ENCODE data around the gene PLET1.

The PLET1 gene

DNA sequence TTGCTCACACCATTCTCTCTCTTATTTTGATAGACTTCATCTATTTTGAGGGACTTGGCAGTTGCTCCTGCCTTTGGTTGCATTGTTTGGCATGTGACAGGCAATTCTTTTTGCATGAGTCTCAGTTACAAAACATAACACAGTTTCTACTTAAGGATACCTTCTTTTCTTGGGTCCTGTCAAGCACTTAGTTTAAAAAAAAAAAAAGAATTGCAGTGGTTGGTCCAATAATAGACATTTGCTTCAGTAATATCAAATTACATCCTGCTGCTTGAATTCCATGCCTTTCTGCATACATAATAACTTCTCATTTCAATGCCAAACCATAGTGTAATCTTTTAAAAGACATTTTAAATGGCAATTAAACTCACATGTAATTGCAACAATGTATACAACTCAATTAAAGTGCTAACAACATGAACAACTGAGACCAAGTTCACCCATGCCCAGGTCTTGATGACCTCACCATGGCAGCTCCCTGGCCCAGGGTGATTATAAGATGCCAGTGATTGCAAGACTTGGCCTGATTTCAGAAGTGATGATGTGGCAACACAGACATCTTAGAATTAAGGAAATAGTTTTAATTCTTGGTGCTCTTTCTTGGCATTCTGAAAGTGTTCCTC lies 32.2 kb upstream of the PLET1 start:
- peaks cover 7% of the 10 kb centered on the region for H3K27me3 Mint-ChIP-seq
- H3K36me3 Mint-ChIP-seq (ENCODE audit: low read depth): no peaks in the 10 kb centered on the region
- H3K4me3 Mint-ChIP-seq: no peak overlapping the region
- H3K9me3 Mint-ChIP-seq: peaks cover 8% of the 10 kb centered on the region
- H3K27ac Mint-ChIP-seq: no peak overlapping the region
- intact Hi-C loops (cut with micrococcal nuclease): loop anchor here (5.0 kb wide), 1 partner anchor 159 kb away; no protein-coding TSS in a partner anchor
- H3K4me1 Mint-ChIP-seq (ENCODE audit: low read depth): peaks cover 22% of the 10 kb centered on the region

DNA sequence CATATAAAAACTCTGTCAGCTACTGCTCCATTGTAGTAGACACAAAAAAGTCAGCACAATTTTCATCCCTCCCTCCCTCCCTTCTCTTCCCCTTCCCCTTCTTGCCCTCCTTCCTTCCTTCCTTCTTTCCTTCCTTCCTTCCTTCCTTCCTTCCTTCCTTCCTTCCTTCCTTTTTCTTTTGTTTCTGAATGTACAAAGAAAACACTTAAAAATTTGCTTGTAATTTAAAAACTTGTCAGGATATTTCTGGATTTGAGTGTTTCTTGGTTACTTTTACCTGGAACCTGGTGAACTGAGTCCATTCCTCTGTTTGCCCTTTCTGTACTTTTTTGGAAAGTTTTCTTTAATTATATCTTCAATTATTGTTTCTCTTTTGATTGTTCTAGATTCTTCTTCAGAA lies 31.5 kb upstream of the PLET1 start:
- Mint-ChIP-seq H3K36me3 (ENCODE audit: low read depth) (no peaks in the 10 kb centered on the region), H3K4me3 (no peak overlapping the region), H3K27me3 (peaks cover 7% of the 10 kb centered on the region), H3K9me3 (peaks cover 8% of the 10 kb centered on the region), H3K27ac (no peak overlapping the region), H3K4me1 (ENCODE audit: low read depth) (peaks cover 22% of the 10 kb centered on the region)
- intact Hi-C loops (cut with micrococcal nuclease): loop anchor here (5.0 kb wide), 1 partner anchor 160 kb away; no protein-coding TSS in a partner anchor

DNA sequence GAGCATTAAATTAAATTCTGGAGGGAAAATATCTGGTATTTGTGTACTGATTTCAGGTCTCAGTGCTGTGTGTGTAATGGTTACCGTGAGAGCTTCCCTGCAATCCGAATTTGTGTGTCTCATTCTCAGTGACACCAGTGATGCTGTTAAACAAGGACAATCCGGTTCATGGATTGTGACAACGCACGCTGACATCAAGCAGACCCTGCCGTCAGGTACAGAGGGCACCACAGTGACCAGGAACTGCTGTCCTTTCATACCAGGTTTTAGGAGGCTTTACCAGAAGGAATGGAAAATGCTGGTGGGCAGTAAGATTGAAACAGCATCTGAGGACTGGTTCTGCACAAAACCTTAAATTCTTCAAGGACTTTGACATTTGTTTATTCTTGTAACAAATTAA lies 30.5 kb upstream of the PLET1 start:
- H3K9me3 Mint-ChIP-seq: peaks cover 8% of the 10 kb centered on the region

DNA sequence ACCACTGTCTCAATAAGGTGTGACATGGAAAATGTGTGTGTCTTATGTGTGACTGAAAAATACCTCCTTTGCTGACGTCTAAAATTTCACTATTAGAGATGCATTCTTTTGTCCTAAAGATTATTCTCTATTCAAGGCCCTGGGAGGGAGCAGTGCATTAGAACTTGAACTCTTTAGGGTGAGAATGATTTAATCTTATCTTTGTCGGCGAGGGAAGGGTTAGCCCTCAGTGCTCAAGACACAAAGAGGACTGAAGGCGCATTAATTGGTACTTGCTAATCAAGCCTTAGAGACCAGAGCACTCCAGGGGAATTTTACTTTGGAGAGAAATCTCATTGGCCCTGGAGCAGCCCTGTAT lies 29.8 kb upstream of the PLET1 start:
- H3K9me3 Mint-ChIP-seq: peaks cover 8% of the 10 kb centered on the region
- H3K4me3 Mint-ChIP-seq: peak overlapping the region; percentile 67
- no peaks in the 10 kb centered on the region for H3K36me3 Mint-ChIP-seq (ENCODE audit: low read depth)
- intact Hi-C loops (cut with micrococcal nuclease): loop anchor here (1.0 to 5.0 kb wide), 2 partner anchors 162 to 265 kb away; no protein-coding TSS in a partner anchor
- peaks cover 7% of the 10 kb centered on the region for H3K27me3 Mint-ChIP-seq
- H3K4me1 Mint-ChIP-seq (ENCODE audit: low read depth): peaks cover 26% of the 10 kb centered on the region
- H3K27ac Mint-ChIP-seq: no peak overlapping the region

More for the DNA sequence above, 30.5 kb upstream of the PLET1 start:
- H3K36me3 Mint-ChIP-seq (ENCODE audit: low read depth): no peaks in the 10 kb centered on the region
- intact Hi-C loops (cut with micrococcal nuclease): loop anchor here (5.0 kb wide), 1 partner anchor 161 kb away; no protein-coding TSS in a partner anchor
- no peak overlapping the region for H3K4me3 Mint-ChIP-seq
- H3K27me3 Mint-ChIP-seq: peaks cover 7% of the 10 kb centered on the region
- no peak overlapping the region for H3K27ac Mint-ChIP-seq
- H3K4me1 Mint-ChIP-seq (ENCODE audit: low read depth): peaks cover 22% of the 10 kb centered on the region

DNA sequence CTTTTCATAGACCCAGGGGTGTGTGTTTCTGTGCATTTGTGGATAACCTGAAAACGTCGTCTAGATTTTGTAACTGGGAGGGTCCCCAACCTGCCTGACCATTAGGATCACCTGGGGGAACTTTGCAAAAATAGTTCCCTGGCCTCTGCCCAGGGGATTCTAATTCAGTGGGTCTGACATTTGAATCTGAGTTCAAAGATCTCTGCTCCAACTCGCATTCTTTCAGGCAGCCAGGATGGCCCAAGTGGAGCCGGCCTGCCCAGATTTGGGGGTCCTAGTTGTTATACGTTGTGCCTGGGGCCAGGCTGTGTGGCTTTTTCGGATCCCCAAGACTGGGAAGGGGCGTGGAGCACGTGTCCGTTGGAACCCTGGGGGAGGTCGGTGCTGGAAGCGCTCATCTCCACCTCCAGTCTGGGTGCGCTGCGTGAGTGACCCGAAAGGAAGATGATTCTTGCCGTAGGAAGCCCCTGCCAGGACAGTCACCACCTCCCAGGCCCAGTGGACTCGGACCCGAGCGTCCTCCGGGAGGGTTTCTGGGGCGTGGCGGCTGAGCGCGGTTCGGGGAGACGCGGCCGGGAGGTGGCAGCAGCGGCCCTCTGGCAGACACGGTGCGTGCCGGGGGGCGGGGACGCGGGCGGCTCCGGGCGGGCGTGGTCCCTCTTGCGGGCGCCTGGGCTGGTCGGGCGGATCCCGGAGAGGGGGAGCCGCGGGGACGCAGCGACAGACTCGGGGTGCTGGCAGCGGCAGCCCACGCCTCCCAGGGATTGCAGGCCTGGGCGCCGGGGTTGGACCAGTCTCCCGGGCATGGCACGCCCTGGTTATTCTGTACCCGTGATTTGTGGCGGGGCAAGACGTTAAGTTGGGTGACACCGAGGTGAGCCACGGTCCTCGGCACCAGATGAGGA lies 29.2 kb upstream of the PLET1 start:
- H3K4me3 Mint-ChIP-seq: peak overlapping the region; percentile 67
- H3K4me1 Mint-ChIP-seq (ENCODE audit: low read depth): peaks cover 25% of the 10 kb centered on the region
- H3K27me3 Mint-ChIP-seq: peaks cover 7% of the 10 kb centered on the region
- H3K9me3 Mint-ChIP-seq: peaks cover 8% of the 10 kb centered on the region
- no peaks in the 10 kb centered on the region for H3K36me3 Mint-ChIP-seq (ENCODE audit: low read depth)
- H3K27ac Mint-ChIP-seq: peak overlapping the region; percentile 62
- intact Hi-C loops (cut with micrococcal nuclease): loop anchor here (1.0 to 5.0 kb wide), 3 partner anchors 162 to 999 kb away; no protein-coding TSS in a partner anchor

DNA sequence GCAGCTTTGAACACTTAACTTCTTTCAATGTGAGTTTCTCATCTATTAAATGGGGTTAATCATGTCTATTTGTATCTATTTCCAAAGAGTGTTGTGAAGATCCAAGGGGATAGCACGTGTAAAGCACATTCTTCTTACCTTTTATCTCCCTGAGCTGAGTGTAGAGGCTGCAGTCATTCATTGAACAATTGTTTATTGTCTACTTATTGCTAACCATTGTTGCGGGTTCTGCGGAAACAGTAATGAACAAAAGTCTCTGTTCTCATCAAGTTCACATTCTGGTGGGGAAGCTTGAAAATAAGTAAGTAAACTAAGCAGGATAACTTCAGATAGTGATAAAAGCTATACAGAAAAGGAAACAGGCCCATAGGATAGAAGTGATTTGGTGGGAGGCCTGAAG lies 27.4 kb upstream of the PLET1 start:
- Mint-ChIP-seq H3K9me3 (peaks cover 8% of the 10 kb centered on the region), H3K27me3 (peaks cover 7% of the 10 kb centered on the region), H3K27ac (no peak overlapping the region), H3K4me3 (no peak overlapping the region), H3K4me1 (ENCODE audit: low read depth) (peaks cover 20% of the 10 kb centered on the region), H3K36me3 (ENCODE audit: low read depth) (no peaks in the 10 kb centered on the region)
- intact Hi-C loops (cut with micrococcal nuclease): loop anchor here (2.0 kb wide), 1 partner anchor 1001 kb away; no protein-coding TSS in a partner anchor

DNA sequence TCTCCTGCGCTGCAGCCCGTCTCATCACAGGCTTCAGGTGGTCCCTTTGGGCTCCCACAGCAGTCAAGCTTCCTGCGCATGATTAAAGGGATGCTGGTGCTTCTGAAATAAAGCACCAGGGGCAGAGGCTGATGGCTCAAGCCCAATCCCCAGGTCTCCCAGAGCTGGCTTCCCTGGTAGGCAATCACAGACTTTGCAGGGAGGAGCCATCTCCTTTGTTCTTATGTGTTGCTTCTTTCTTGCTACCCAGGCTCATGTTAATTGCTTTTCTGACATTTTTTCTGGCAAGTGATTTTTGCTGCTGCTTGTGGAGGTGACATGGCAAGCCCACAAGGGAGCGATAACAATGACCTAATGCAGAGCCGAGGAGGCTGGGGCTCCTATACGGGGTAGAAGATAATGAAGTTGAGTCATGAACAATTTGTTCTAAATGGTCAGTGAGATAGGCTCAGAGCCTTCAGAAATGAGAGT lies 25.2 kb upstream of the PLET1 start:
- H3K27me3 Mint-ChIP-seq: peaks cover 7% of the 10 kb centered on the region
- no peak overlapping the region for H3K4me3 Mint-ChIP-seq
- H3K9me3 Mint-ChIP-seq: no peaks in the 10 kb centered on the region
- H3K36me3 Mint-ChIP-seq (ENCODE audit: low read depth): no peaks in the 10 kb centered on the region
- intact Hi-C loops (cut with micrococcal nuclease): no loop called here
- no peak overlapping the region for H3K27ac Mint-ChIP-seq
- H3K4me1 Mint-ChIP-seq (ENCODE audit: low read depth): peaks cover 34% of the 10 kb centered on the region

DNA sequence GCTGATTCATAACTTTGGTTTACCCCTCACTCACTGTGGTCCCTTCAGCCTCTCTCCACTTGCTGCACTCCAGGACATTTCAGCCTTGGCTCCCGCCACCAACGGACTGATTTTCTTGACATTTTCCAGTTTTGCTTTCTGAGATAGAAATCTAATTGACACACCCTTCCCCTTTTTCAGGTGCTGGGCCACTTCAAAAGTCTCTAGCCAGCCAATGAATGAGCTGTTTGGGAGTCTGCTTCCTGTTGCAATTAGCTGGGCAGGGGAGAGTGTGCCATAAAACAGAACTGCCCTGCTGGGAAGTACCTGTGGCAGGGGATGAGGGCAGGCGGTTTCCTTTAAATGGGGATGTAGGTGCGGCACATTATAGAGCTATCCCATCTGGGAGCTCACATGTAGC lies 21.1 kb upstream of the PLET1 start:
- Mint-ChIP-seq H3K27ac (peak overlapping the region; percentile 9), H3K27me3 (peaks cover 2% of the 10 kb centered on the region), H3K4me1 (ENCODE audit: low read depth) (peaks cover 36% of the 10 kb centered on the region), H3K9me3 (no peaks in the 10 kb centered on the region), H3K36me3 (ENCODE audit: low read depth) (no peaks in the 10 kb centered on the region), H3K4me3 (no peak overlapping the region)
- intact Hi-C loops (cut with micrococcal nuclease): loop anchor here (2.0 to 5.0 kb wide), 2 partner anchors 169 to 343 kb away; no protein-coding TSS in a partner anchor

DNA sequence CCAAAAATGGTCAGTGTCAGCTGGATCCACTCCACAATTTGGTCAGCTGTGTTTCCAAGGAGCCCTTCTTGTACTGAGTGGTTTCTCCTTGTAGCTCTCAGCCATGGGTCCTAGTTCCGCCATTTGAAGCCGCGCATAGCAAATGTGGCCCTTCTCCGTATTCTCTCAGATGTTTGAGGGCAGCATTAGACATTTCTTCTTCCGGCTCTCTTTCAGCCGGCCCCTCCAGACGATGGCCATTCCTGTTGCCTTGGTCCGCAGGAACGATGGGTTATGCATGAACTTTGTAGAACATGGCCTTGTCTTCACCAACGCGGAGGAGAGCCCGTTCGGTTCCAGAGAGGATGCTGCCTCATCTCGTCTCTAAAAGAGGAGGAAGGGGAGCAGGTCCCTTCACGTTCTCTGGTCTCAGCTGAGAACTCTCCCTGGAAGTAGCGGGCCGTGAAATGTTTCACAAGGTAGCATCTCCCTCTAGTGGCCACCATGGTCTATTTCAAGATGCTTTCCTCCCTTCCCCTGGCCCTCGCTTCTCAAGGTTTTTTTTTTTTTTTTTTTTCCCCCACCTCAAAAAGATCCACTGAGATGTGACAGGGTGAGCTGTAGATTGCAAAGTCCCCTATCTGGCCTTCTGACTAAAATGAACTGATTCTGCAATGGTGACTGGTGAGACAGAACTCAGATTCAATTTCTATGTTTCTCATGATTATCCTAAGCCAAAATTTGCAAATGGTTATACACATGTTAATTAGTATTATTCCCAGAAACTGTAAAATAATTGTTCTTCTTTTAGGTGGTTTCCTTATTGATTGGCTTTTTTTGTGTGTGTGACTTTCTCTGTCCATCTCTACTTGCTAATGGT lies 19.8 kb upstream of the PLET1 start:
- peak overlapping the region; percentile 82 for H3K4me3 Mint-ChIP-seq
- peaks cover 2% of the 10 kb centered on the region for H3K27me3 Mint-ChIP-seq
- intact Hi-C loops (cut with micrococcal nuclease): loop anchor here (1.0 to 5.0 kb wide), 3 partner anchors 61 to 342 kb away; no protein-coding TSS in a partner anchor
- H3K9me3 Mint-ChIP-seq: no peaks in the 10 kb centered on the region
- H3K4me1 Mint-ChIP-seq (ENCODE audit: low read depth): peaks cover 32% of the 10 kb centered on the region
- H3K36me3 Mint-ChIP-seq (ENCODE audit: low read depth): no peaks in the 10 kb centered on the region
- H3K27ac Mint-ChIP-seq: peak overlapping the region; percentile 66

DNA sequence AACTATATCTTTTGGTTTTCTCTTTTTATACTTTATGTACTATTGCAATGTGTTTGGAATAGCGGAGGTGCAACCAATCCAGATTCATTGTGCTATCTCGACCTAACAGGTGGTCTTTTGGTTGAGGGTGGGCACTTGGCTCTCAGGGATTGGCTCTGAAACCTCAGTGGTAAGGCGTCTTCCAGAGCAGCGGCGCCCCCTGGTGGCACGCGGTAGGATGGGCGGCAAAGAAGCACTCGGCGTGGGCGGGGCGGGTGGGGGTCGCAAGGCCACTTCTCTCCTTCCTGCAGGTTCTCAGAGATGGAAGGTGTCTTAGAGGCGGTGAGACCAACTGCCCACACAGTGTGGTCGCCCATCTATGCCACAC lies 19.2 kb upstream of the PLET1 start:
- Mint-ChIP-seq H3K4me1 (ENCODE audit: low read depth) (peaks cover 26% of the 10 kb centered on the region), H3K4me3 (peak overlapping the region; percentile 82), H3K36me3 (ENCODE audit: low read depth) (no peaks in the 10 kb centered on the region), H3K27me3 (peaks cover 2% of the 10 kb centered on the region), H3K9me3 (no peaks in the 10 kb centered on the region), H3K27ac (peak overlapping the region; percentile 66)
- intact Hi-C loops (cut with micrococcal nuclease): loop anchor here (1.0 to 5.0 kb wide), 3 partner anchors 61 to 341 kb away; no protein-coding TSS in a partner anchor

DNA sequence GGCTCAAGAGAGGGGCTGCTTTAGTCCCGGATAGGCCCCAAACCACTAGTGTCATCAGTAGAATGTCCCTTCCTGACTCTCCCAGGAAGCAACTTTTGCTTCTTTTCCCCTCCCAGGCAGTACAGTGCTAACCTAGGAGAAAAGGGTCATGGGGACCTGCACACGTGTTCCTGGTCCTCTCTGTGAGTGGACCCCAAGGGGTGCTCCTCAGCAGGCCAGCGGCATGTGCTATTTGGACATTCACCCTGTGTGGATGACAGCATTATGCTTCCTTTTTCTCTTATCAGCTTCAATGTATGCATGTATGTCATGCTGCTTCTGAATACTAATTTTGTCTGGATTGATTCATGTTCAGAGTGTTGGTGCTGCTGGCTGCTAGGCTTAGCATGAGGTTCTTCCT lies 18.1 kb upstream of the PLET1 start:
- Mint-ChIP-seq H3K36me3 (ENCODE audit: low read depth) (no peaks in the 10 kb centered on the region), H3K27ac (no peak overlapping the region), H3K27me3 (peaks cover 2% of the 10 kb centered on the region), H3K9me3 (no peaks in the 10 kb centered on the region), H3K4me1 (ENCODE audit: low read depth) (peaks cover 26% of the 10 kb centered on the region), H3K4me3 (no peak overlapping the region)
- intact Hi-C loops (cut with micrococcal nuclease): no loop called here

DNA sequence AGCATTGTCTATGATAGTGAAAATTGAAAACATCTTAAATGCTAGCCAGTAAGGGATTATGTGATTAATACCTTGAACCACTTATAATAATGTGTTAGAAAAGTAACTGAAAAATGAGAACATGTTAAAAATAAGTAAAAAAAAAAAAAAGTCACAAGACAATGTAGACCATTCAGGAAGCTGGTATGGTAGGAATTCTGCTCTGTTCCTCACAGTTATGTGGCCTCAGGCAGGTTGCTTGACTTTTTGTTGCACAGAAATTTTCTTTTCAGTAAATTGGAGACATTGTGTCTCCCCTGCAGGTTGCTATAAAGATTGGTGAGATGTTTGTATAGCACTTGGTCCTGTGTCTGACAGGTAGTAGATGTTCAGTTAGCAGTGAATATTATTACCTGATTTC lies 17.3 kb upstream of the PLET1 start:
- intact Hi-C loops (cut with micrococcal nuclease): no loop called here
- Mint-ChIP-seq H3K27me3 (peaks cover 2% of the 10 kb centered on the region), H3K9me3 (peaks cover 5% of the 10 kb centered on the region), H3K27ac (no peak overlapping the region), H3K4me3 (no peak overlapping the region), H3K4me1 (ENCODE audit: low read depth) (peaks cover 26% of the 10 kb centered on the region), H3K36me3 (ENCODE audit: low read depth) (no peaks in the 10 kb centered on the region)

DNA sequence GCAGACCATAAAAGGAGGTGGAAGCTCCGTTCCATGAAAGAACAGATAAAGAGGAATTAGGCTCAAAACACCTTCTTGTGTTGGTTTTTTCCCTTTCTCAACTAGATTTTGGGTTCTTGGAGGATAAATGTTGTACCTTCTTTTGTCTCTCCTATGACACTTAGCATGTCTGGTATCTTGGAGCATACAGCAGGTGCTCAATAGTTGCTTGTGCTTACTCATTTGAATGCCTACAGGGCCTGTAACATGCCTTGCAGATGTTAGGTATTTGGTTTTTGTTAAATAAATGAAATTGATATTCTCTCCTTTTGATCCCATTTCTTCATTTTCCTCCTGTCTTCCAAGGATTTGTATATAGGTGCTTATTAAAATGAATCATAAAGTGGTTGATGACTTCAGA lies 16.4 kb upstream of the PLET1 start:
- H3K4me1 Mint-ChIP-seq (ENCODE audit: low read depth): peaks cover 21% of the 10 kb centered on the region
- intact Hi-C loops (cut with micrococcal nuclease): no loop called here
- peaks cover 8% of the 10 kb centered on the region for H3K9me3 Mint-ChIP-seq
- no peak overlapping the region for H3K27ac Mint-ChIP-seq
- H3K27me3 Mint-ChIP-seq: peaks cover 2% of the 10 kb centered on the region
- H3K4me3 Mint-ChIP-seq: no peak overlapping the region
- H3K36me3 Mint-ChIP-seq (ENCODE audit: low read depth): no peaks in the 10 kb centered on the region

Measured in dendritic cell treated with granulocyte-macrophage colony-stimulating factor and Interleukin-4, amounts not matched to agents 40 ng/mL and 50 ng/mL, for 4 days (primary cell).